ENCODE data around the gene PLSCR4.

Gene PLSCR4

GRCh38 chr3:146160321-146160963 lies 90.5 kb downstream of the PLSCR4 start:
- DNase-seq, result peak; percentile 21 to 34 (median 29)

GRCh38 chr3:146159616-146160320 lies 91.1 kb downstream of the PLSCR4 start:
- no peak for DNase-seq

- no peak for DNase-seq
Measured at GRCh38 chr3:146159037-146159436, 91.9 kb downstream of the PLSCR4 start.

GRCh38 chr3:146157325-146158060 lies 93.4 kb downstream of the PLSCR4 start:
- DNase-seq, result no peak

GRCh38 chr3:146156666-146157314 lies 94.1 kb downstream of the PLSCR4 start:
- DNase-seq, result no peak

- DNase-seq, result no peak
Measured at GRCh38 chr3:146156095-146156494, 94.8 kb downstream of the PLSCR4 start.

- no peak for DNase-seq
Measured at GRCh38 chr3:146154995-146155394, 95.9 kb downstream of the PLSCR4 start.

- DNase-seq, result no peak
Measured at GRCh38 chr3:146154316-146154715, 96.6 kb downstream of the PLSCR4 start.

- DNase-seq, result no peak
Measured at GRCh38 chr3:146153429-146153828, 97.5 kb downstream of the PLSCR4 start.

GRCh38 chr3:146152834-146153233 lies 98.1 kb downstream of the PLSCR4 start:
- no peak for DNase-seq

GRCh38 chr3:146148468-146148931 lies 102.4 kb downstream of the PLSCR4 start:
- peak; percentile 2 to 43 (median 32) for DNase-seq

- no peak for DNase-seq
Measured at GRCh38 chr3:146145642-146146041, 105.3 kb downstream of the PLSCR4 start.

- DNase-seq, result no peak
Measured at GRCh38 chr3:146142757-146143156, 108.1 kb downstream of the PLSCR4 start.

All from suppressor macrophage treated with lipopolysaccharide for 1 hour (primary cell).